Fibroblast of villous mesenchyme (primary cell): ENCODE data around the gene CALR3. TPM values are rescaled to one million over a fixed set of nuclear protein-coding genes. Genes with fewer than 3 reads are reported as not detected.

Experiments used
- DNase-seq: peaks from one replicate; pipeline ENCODE4 v3.0.0-alpha.2; 2010; ENCODE audit warnings: low read depth
- H3K4me3 ChIP-seq: 2 replicates; pipeline ENCODE4 v1.5.1; 2011; ENCODE audit warnings: low read depth, mild to moderate bottlenecking, low read length
- CTCF ChIP-seq: IDR thresholded peaks from 2 replicates; pipeline ENCODE4 v1.5.1; 2012; ENCODE audit warnings: low read depth, mild to moderate bottlenecking, low read length; ENCODE audit not compliant: insufficient read depth
- total RNA-seq: library from RNA; depleted of rRNA; stranded (reverse); fragments of >200 nt; gene quantifications from 2 replicates; pipeline ENCODE4 v1.2.3, GENCODE V29; 2012

The CALR3 gene
- total RNA-seq, 1 donor = not detected

DNA sequence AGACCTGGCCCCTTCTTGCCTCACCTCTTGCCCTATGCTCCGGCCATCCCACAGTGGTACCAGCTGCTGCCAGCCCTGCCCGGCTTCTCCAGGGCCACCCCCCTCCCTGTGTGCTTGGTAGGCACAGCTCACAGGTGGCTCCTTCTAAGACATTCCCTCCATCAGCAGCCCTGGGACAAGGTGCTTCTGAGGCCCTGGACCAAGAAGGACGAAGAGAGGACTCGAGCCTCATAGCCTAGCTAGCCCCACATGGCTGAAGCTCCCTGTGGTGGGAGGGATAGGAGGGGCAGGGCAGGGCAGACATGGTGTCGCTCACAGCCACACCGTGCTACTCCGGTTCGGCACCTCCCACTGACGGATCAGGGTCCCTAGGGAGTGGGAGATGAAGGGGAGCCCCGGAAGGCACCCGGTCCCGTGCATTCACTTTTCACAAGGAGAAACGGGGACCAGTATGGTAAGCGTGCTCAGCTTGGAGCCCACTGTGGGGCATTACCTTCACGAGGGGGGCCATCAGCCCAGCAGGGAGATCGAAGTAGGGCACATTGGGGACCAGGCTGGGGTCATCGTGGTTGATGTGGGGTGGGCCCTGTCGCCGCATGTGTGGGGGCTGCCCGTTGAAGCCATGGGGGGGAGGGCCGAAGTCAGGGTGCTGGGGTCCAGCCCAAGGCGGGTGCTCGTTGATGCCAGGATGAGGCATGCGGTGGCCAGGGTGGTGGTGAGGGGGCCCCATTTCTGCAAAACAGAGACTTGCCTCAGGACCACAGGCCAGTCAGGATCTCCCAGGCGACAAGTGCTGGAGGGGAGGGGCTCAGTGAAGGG is 26.8 kb upstream of the CALR3 start:
- DNase-seq = no peak
- no peak overlapping the region for H3K4me3 ChIP-seq

DNA sequence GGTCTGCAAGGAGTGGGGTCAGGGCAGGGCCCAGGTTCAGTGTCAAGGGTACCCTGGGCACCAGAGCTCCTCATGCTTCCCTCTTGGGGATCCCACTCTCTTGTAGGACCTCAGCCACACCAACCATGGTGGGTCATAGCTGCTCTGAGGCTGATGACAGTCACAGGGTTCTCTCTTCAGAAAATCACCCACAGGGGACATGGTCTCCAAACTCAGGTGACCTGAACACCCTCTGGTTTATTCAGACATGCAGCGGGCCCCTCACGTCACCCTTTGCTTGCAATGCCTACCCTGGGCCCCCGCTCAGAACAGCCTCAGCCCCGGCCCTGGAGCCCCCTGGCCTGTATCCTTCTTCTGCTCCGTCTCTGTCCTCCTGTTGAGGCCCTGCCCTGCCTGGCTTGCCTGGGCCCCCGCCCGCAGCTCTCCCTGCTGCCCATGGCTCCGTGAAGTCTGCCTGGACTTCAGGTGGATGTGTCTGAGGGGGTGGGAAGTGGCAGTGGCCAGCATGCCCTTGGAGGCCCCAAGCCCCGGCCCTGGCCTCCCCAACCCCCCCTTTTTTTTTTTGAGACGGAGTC is 25.8 kb upstream of the CALR3 start:
- TF ChIP-seq CTCF = no peak
- no peak for DNase-seq
- no peak overlapping the region for H3K4me3 ChIP-seq

More for the DNA sequence above, 26.8 kb upstream of the CALR3 start:
- TF ChIP-seq CTCF = no peak

DNA sequence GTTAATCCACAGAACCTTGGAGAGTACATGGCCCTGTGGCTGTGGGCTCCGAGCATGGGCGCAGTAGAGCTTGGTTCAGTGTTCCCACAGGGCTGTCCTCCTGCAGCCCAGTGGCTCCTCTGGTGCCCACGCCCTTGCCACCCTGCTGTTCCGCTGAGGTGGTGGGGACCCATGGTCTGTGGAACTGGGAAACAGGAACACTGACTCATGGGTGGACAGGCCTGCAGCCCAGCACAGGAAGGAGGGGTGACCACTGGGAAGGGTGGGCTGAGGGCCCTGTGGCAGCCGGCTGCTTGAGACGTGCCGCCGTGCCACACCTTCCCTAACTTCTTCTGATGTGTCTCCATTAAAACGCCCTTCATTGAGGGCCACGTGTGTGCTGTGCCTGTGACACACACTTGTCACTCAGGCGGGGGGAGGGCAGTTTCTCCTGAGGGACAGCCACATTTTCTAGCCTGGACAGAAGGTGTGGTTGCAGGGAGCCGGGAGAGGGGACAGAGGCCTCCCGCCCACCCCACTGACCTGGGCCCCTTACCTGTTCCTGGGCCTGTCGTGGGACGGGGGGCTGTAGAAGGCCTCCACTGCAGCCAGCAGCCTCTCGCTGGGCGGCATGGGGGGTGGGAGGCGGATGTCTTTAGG is 25.1 kb upstream of the CALR3 start:
- TF ChIP-seq CTCF = no peak
- no peak for DNase-seq
- no peak overlapping the region for H3K4me3 ChIP-seq

GRCh38 chr19:16520074-16520973 is 24.4 kb upstream of the CALR3 start:
- no peak overlapping the region for H3K4me3 ChIP-seq
- TF ChIP-seq CTCF = no peak
- no peak for DNase-seq

DNA sequence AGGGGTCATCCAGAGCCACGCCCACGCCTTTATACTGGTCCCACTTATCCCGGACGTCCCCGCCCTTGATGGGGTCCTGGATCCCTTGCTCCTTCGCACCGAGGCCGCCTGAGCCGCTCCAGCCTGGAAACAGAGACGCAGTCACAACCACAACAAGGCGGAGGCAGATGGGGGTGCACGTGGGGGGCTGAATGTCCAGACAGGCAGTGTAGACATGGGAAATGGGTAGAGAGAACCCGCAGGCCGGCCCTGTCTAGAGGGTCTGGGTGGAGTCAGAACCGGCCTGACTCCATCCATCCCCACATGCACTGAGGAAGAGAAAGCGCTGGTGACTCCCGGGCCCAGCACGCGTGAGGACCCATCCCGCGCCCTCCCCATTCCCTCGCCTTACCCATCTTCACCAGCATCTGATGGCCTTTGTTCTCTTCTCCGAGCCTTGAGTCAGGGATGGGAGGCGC is 23.3 kb upstream of the CALR3 start:
- no peak for TF ChIP-seq CTCF
- no peak overlapping the region for H3K4me3 ChIP-seq

DNA sequence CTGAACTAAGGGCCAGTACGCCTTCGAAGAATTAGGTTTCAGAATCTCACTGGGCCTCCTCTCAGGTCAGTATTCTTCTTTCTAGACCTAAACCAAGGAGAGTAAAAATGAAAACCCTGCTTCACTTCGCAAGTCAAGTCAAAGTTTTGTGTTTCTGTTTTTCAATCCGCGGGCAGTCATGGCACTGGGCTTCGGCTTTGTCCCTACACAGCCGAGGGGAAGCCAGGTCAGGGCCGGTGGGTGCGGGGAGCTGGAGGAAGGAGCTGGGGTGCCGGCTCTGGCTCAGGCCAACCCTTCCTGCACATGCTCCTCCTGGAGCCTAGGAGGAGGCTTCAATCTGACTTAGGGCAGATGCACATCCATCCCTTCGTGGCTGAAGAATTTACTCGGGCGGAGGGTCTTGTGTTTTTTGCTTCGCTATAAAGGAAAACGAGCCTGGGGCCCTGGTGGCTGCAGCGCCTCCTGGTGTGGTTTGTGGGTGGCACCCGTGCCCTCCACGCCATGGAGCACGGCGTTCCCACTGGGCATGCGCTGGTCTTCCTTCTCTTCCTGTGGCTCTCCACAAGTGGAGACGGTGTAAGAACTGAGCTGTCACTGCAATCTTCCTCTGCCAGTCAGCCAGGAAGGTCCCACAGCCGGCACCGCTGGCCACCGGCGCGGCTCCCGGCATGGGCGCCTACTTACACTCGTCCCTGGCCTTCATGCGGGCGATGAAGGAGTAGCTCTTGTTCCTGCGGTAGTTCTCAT is 22.7 kb upstream of the CALR3 start:
- peak; percentile 22 for TF ChIP-seq CTCF
- no peak overlapping the region for H3K4me3 ChIP-seq
- DNase-seq = no peak

More for the DNA sequence above, 23.3 kb upstream of the CALR3 start:
- no peak for DNase-seq
